ENCODE measurements around the gene DENR.

The DENR gene

DNA sequence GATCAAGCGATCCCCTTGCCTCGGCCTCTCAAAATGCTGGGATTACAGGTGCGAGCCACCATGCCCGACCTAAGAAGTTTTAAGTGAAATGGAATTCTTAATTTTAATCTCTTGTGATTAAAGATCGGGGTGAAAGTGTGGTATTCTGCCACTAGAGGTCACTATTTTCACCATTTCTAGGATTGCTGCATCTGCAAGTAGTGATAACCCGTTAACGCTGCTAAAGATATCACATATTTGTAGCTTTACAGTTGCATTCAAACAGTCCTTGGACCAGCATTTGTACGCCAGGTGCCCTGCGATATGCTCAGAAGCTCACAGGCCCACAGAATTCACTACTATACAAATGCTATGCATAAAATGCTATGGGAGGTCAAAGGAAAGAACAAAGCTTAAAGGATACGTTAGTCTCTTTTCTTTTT, 41.1 kb downstream of the DENR start:
- H3K4me1 ChIP-seq (ENCODE audit: insufficient read depth, low read length, severe bottlenecking), result no peaks in the 10 kb centered on the region
- no peaks in the 10 kb centered on the region for H4K20me1 ChIP-seq (ENCODE audit: insufficient read depth, low read length)
- H3K9me3 ChIP-seq (ENCODE audit: low read length), result no peaks in the 10 kb centered on the region
- H3F3A ChIP-seq (ENCODE audit: insufficient read depth, low read length), result no peaks in the 10 kb centered on the region
- H3K9ac ChIP-seq (ENCODE audit: low read length), result no peak overlapping the region
- H3K4me2 ChIP-seq (ENCODE audit: low read length), result no peak overlapping the region
- no peaks in the 10 kb centered on the region for H3K27me3 ChIP-seq (ENCODE audit: insufficient read depth, low read length)
- no peaks in the 10 kb centered on the region for H3K9me2 ChIP-seq (ENCODE audit: low read depth, low read length)
- TF ChIP-seq, protein P1, sequence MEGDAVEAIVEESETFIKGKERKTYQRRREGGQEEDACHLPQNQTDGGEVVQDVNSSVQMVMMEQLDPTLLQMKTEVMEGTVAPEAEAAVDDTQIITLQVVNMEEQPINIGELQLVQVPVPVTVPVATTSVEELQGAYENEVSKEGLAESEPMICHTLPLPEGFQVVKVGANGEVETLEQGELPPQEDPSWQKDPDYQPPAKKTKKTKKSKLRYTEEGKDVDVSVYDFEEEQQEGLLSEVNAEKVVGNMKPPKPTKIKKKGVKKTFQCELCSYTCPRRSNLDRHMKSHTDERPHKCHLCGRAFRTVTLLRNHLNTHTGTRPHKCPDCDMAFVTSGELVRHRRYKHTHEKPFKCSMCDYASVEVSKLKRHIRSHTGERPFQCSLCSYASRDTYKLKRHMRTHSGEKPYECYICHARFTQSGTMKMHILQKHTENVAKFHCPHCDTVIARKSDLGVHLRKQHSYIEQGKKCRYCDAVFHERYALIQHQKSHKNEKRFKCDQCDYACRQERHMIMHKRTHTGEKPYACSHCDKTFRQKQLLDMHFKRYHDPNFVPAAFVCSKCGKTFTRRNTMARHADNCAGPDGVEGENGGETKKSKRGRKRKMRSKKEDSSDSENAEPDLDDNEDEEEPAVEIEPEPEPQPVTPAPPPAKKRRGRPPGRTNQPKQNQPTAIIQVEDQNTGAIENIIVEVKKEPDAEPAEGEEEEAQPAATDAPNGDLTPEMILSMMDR (IDR thresholded peaks at IDR 0.05; ENCODE audit: low read length), result peak; percentile 77
- no peak for TF ChIP-seq EZH2 (IDR thresholded peaks at IDR 0.05; ENCODE audit: borderline replicate concordance, low read length)
- no peaks in the 10 kb centered on the region for H3K36me3 ChIP-seq (ENCODE audit: insufficient read depth, low read length)
- H3K4me3 ChIP-seq (ENCODE audit: low read depth, low read length, poor library complexity, severe bottlenecking), result no peak overlapping the region
- no peaks in the 10 kb centered on the region for H3K79me2 ChIP-seq (ENCODE audit: insufficient read depth, low read length)
- no peak overlapping the region for H3K27ac ChIP-seq (ENCODE audit: low read depth, low read length, poor library complexity, severe bottlenecking)
- H2AFZ ChIP-seq (ENCODE audit: low read length), result no peak overlapping the region

DNA sequence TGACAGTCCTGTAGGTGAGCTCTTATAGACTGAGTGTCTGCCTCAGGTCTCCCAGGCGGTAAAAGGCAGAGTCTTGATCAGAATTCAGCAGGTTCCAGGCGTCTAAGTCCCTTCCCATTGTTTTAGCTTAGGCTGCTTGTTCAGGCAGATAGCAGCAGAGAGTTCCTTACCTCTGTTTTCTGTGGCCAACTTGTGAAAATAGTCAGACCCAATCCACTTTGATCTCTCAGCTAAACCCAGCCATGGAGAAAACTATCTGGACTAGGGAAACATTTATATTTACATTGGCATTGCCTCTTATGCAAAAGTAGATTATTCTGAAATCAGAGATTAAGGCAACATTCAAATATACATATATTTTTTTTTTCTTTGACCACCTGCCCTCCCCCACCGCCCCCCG, 43.2 kb downstream of the DENR start:
- Histone ChIP-seq H3K4me1 (ENCODE audit: insufficient read depth, low read length, severe bottlenecking) (no peaks in the 10 kb centered on the region), H3K9me3 (ENCODE audit: low read length) (no peaks in the 10 kb centered on the region), H3K27ac (ENCODE audit: low read depth, low read length, poor library complexity, severe bottlenecking) (no peak overlapping the region), H3K9me2 (ENCODE audit: low read depth, low read length) (no peaks in the 10 kb centered on the region), H3K9ac (ENCODE audit: low read length) (no peak overlapping the region), H3K79me2 (ENCODE audit: insufficient read depth, low read length) (no peaks in the 10 kb centered on the region), H2AFZ (ENCODE audit: low read length) (no peak overlapping the region), H3F3A (ENCODE audit: insufficient read depth, low read length) (no peaks in the 10 kb centered on the region), H3K27me3 (ENCODE audit: insufficient read depth, low read length) (no peaks in the 10 kb centered on the region), H3K4me3 (ENCODE audit: low read depth, low read length, poor library complexity, severe bottlenecking) (no peak overlapping the region), H3K4me2 (ENCODE audit: low read length) (no peak overlapping the region), H3K36me3 (ENCODE audit: insufficient read depth, low read length) (no peaks in the 10 kb centered on the region), H4K20me1 (ENCODE audit: insufficient read depth, low read length) (no peaks in the 10 kb centered on the region)
- TF ChIP-seq, protein P1 (IDR thresholded peaks at IDR 0.05; ENCODE audit: low read length), result no peak
- TF ChIP-seq EZH2 (IDR thresholded peaks at IDR 0.05; ENCODE audit: borderline replicate concordance, low read length), result no peak

DNA sequence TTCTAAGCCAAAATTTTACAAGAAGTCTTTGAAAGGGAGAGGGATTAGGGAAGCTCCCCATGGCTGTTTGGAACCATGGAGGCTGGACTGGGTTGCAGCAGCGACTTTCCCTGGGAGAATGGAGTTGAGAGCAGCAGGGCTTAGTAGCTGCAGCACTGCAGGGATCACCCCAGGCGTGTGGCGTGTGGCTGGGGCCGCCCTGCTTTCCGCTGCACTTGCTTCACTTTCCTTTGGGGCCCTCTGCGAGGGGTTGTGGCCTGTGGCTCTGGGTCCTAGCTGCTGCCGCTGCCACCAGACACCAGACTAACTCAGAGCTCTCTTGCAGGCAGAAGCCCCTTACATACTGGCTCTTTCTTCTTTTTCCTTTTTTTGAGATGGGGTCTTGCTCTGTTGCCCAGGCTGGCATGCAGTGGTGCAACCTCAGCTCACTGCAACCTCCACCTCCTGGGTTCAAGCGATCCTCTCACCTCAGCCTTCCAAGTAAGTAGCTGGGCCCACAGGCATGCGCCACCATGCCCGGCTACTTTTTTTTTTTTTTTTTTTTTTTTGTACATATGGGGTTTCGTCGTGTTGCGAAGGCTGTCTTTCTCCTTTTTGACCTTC, 47.1 kb downstream of the DENR start:
- no peaks in the 10 kb centered on the region for H3K27me3 ChIP-seq (ENCODE audit: insufficient read depth, low read length)
- no peak overlapping the region for H3K4me3 ChIP-seq (ENCODE audit: low read depth, low read length, poor library complexity, severe bottlenecking)
- H3K36me3 ChIP-seq (ENCODE audit: insufficient read depth, low read length), result no peaks in the 10 kb centered on the region
- no peak overlapping the region for H3K4me2 ChIP-seq (ENCODE audit: low read length)
- no peak overlapping the region for H2AFZ ChIP-seq (ENCODE audit: low read length)
- H3K9me3 ChIP-seq (ENCODE audit: low read length), result no peaks in the 10 kb centered on the region
- no peak for TF ChIP-seq EZH2 (IDR thresholded peaks at IDR 0.05; ENCODE audit: borderline replicate concordance, low read length)
- TF ChIP-seq, protein P1 (IDR thresholded peaks at IDR 0.05; ENCODE audit: low read length), result no peak
- no peaks in the 10 kb centered on the region for H3F3A ChIP-seq (ENCODE audit: insufficient read depth, low read length)
- no peaks in the 10 kb centered on the region for H3K4me1 ChIP-seq (ENCODE audit: insufficient read depth, low read length, severe bottlenecking)
- no peak overlapping the region for H3K9ac ChIP-seq (ENCODE audit: low read length)
- H3K9me2 ChIP-seq (ENCODE audit: low read depth, low read length), result no peaks in the 10 kb centered on the region
- H3K27ac ChIP-seq (ENCODE audit: low read depth, low read length, poor library complexity, severe bottlenecking), result no peak overlapping the region
- H3K79me2 ChIP-seq (ENCODE audit: insufficient read depth, low read length), result no peaks in the 10 kb centered on the region
- H4K20me1 ChIP-seq (ENCODE audit: insufficient read depth, low read length), result no peaks in the 10 kb centered on the region
